EL (cell line): Measurements from ENCODE around the gene SPACA9.
A peak's percentile ranks its signal among the peaks of the same experiment; 100 is the strongest.

Experiments
- DNase-seq: peaks from one replicate; pipeline ENCODE4 v3.0.0-alpha.2; 2016

The SPACA9 gene

GRCh38 chr9:132864277-132864676 is 14.4 kb upstream of the SPACA9 start:
- no peak for DNase-seq

- no peak for DNase-seq
Measured at GRCh38 chr9:132864691-132865090, 14.0 kb upstream of the SPACA9 start.

GRCh38 chr9:132866898-132867297 is 11.8 kb upstream of the SPACA9 start:
- no peak for DNase-seq

- DNase-seq: no peak
Measured at GRCh38 chr9:132869266-132869665, 9.4 kb upstream of the SPACA9 start.

- no peak for DNase-seq
Measured at GRCh38 chr9:132873403-132873802, 5.3 kb upstream of the SPACA9 start.

GRCh38 chr9:132875159-132875558 is 3.5 kb upstream of the SPACA9 start:
- DNase-seq: no peak

- no peak for DNase-seq
Measured at GRCh38 chr9:132876849-132877248, 1.8 kb upstream of the SPACA9 start.

GRCh38 chr9:132877458-132877823 is 1.3 kb upstream of the SPACA9 start:
- no peak for DNase-seq

GRCh38 chr9:132877824-132878694 is 639 bp upstream of the SPACA9 start, which contains the start of gene AK8:
Gene AK8 (minus strand): TSS chr9:132878284. CDS start chr9:132878255, 29 bp downstream.
- peak; percentile 70 for DNase-seq

GRCh38 chr9:132879457-132880323 is 992 bp downstream of the SPACA9 start:
- DNase-seq: no peak

- no peak for DNase-seq
Measured at GRCh38 chr9:132880324-132880661, 1.6 kb downstream of the SPACA9 start.

- DNase-seq: no peak
Measured at GRCh38 chr9:132881826-132882225, 3.1 kb downstream of the SPACA9 start.

GRCh38 chr9:132882616-132883015 is 3.9 kb downstream of the SPACA9 start:
- no peak for DNase-seq

- no peak for DNase-seq
Measured at GRCh38 chr9:132883349-132884294, 4.9 kb downstream of the SPACA9 start.

- DNase-seq: no peak
Measured at GRCh38 chr9:132885720-132886333, 7.1 kb downstream of the SPACA9 start.

GRCh38 chr9:132886334-132886725 is 7.6 kb downstream of the SPACA9 start:
- no peak for DNase-seq

- no peak for DNase-seq
Measured at GRCh38 chr9:132887181-132888120, 8.8 kb downstream of the SPACA9 start.

GRCh38 chr9:132888151-132888550 is 9.5 kb downstream of the SPACA9 start:
- no peak for DNase-seq

GRCh38 chr9:132892400-132892799 is 13.7 kb downstream of the SPACA9 start:
- DNase-seq: no peak

GRCh38 chr9:132894346-132894745 is 15.6 kb downstream of the SPACA9 start:
- DNase-seq: no peak
